ENCODE data around the gene SHANK2. TPM values are rescaled to one million over a fixed set of nuclear protein-coding genes. Genes with fewer than 3 reads are reported as not detected.

Gene SHANK2
- polyA plus RNA-seq, 4 donors = 2.2 to 15.3 (median 3.8) TPM

DNA sequence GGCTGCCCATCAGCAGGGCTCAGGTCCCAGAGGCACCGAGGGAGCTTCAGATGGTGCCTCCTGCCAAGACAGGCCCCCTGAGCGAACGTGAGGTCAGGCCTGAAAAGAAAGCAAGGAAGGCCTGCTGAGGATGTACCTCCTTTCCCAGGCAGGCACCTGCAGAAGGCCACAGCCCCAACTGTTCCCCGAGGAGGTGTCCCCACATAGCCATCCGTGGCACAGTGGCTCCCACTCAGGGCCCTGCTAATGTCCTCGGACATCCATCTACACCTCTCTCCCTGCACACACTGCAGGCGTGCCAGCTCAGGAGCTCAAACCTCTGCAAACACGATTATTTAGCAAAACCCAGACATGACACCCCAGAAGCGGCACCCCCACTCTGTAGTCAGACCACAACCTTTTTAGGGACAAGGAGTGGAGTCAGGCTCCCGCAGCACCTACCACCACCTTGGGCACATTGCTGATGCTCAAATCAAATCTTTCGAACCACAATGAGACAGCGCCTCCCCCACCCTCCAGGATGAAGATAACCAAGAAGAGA, 36.9 kb downstream of the SHANK2 start:
- no peaks in the 10 kb centered on the region for H3K27me3 ChIP-seq (ENCODE audit: control insufficient read depth in 3 of 3, insufficient read depth in 3 of 3, low read length in 3 of 3)
- 92 to 93% (median 92%) methylated on average over 12 of the region's 12 CpGs for WGBS, 3 donors
- H3K4me1 ChIP-seq (ENCODE audit: control insufficient read depth in 3 of 3, insufficient read depth in 2 of 3, low read depth in 1 of 3, low read length in 2 of 3) = peaks cover 0 to 10% (median 0%) of the 10 kb centered on the region in 3 donors
- no peak overlapping the region for H3K4me3 ChIP-seq (ENCODE audit: low read depth in 1 of 3, low read length in 3 of 3)
- FAIRE-seq = no peak
- no peak overlapping the region for H3K27ac ChIP-seq (ENCODE audit: low read depth in 1 of 3, low read length in 2 of 3)
- no peak for DNase-seq
- H3K36me3 ChIP-seq (ENCODE audit: control insufficient read depth in 3 of 3, insufficient read depth in 2 of 3, low read depth in 1 of 3, low read length in 3 of 3) = peaks cover 0 to 29% (median 0%) of the 10 kb centered on the region in 3 donors
- H3K9me3 ChIP-seq (ENCODE audit: control insufficient read depth in 2 of 2, insufficient read depth in 1 of 2, low read depth in 1 of 2, low read length in 1 of 2) = no peaks in the 10 kb centered on the region

DNA sequence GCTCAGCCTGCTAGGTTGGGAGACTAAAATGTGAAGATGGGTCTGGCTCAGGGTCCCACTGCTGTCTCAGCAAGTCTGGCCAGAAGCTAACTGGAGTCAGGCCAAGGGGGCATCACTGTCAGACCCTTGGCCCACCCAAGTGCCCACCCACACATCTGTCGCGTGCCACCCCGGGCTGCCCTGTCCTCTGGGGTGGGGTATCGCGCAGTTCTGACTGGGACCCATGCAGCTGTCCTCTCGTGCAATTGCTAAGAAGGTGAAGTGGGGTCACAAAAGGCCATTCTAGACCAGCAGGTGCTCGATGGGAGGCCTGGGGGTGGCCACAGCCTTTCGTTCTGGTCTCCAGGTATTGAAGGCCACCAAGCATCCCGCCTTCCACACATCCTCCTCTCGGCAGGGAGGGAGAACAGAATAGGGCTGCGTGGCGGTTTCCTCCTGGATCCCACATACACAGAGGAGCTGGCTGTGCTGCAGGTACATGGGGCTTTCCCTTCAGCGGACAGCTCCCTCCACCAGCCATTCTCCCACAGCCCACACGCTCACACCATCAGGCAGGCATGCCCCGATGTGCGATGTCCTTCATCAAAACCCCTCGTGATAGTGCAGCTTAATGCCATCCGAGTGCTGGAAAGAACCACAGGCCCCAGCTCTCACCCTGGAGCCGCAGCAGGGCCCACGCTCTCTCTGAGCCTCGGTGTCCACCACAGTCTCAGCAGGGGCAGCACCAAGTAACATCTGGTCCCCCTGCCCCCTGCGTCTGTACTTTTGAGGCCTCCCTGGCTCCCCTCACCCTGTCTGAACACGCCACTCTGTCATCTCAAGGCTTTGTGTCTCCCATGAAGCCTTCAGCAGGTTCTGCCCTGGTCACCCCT, 37.6 kb downstream of the SHANK2 start:
- DNase-seq (no peak), FAIRE-seq (no peak)
- Histone ChIP-seq H3K27me3 (ENCODE audit: control insufficient read depth in 3 of 3, insufficient read depth in 3 of 3, low read length in 3 of 3) (no peaks in the 10 kb centered on the region), H3K4me1 (ENCODE audit: control insufficient read depth in 3 of 3, insufficient read depth in 2 of 3, low read depth in 1 of 3, low read length in 2 of 3) (peaks cover 0 to 10% (median 0%) of the 10 kb centered on the region in 3 donors), H3K27ac (ENCODE audit: low read depth in 1 of 3, low read length in 2 of 3) (no peak overlapping the region), H3K36me3 (ENCODE audit: control insufficient read depth in 3 of 3, insufficient read depth in 2 of 3, low read depth in 1 of 3, low read length in 3 of 3) (peaks cover 0 to 33% (median 0%) of the 10 kb centered on the region in 3 donors), H3K9me3 (ENCODE audit: control insufficient read depth in 2 of 2, insufficient read depth in 1 of 2, low read depth in 1 of 2, low read length in 1 of 2) (no peaks in the 10 kb centered on the region), H3K4me3 (ENCODE audit: low read depth in 1 of 3, low read length in 3 of 3) (no peak overlapping the region)
- 88 to 93% (median 93%) methylated on average over 23 of the region's 23 CpGs for WGBS, 3 donors

GRCh38 chr11:71213696-71214552, 38.5 kb downstream of the SHANK2 start:
- no peak overlapping the region for H3K27ac ChIP-seq (ENCODE audit: low read depth in 1 of 3, low read length in 2 of 3)
- peaks cover 0 to 10% (median 0%) of the 10 kb centered on the region in 3 donors for H3K4me1 ChIP-seq (ENCODE audit: control insufficient read depth in 3 of 3, insufficient read depth in 2 of 3, low read depth in 1 of 3, low read length in 2 of 3)
- 74 to 84% (median 78%) methylated on average over 19 of the region's 19 CpGs for WGBS, 3 donors
- no peaks in the 10 kb centered on the region for H3K27me3 ChIP-seq (ENCODE audit: control insufficient read depth in 3 of 3, insufficient read depth in 3 of 3, low read length in 3 of 3)
- FAIRE-seq (no peak), DNase-seq (no peak)
- H3K4me3 ChIP-seq (ENCODE audit: low read depth in 1 of 3, low read length in 3 of 3) = no peak overlapping the region
- H3K9me3 ChIP-seq (ENCODE audit: control insufficient read depth in 2 of 2, insufficient read depth in 1 of 2, low read depth in 1 of 2, low read length in 1 of 2) = peaks cover 0 to 2% of the 10 kb centered on the region in 2 donors
- H3K36me3 ChIP-seq (ENCODE audit: control insufficient read depth in 3 of 3, insufficient read depth in 2 of 3, low read depth in 1 of 3, low read length in 3 of 3) = peaks cover 0 to 40% (median 0%) of the 10 kb centered on the region in 3 donors

DNA sequence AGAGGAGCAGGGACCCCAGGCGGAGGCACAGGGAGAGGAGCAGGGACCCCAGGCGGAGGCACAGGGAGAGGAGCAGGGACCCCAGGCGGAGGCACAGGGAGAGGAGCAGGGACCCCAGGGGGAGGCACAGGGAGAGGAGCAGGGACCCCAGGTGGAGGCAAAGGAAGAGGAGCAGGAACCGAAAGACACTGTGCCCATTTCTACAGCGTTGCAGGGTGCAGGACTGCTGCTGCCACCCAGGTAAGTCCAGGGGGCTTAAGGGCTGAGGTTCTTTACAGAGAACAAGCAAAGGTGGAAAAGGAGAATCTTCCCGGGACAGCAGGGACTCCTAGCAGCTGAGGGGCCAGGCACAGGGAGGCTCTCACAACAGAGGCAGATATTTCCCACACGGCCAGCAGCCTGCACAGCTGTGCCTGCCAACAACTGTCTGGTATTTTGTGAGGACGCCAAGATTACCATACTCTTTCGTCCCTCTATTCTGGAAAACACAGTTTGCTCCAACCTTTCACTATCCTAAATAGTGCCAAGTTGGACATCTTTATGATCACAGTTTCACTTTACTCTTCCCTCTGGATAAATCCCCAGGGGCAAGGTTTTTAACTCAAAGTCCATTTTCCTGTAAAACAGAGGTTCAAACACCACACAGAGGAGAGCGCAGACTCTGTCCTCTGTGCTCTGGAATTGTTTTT, 39.4 kb downstream of the SHANK2 start:
- DNase-seq = peak in 1 of 2 donors; percentile 25
- H3K4me3 ChIP-seq (ENCODE audit: low read depth in 1 of 3, low read length in 3 of 3) = no peak overlapping the region
- H3K27me3 ChIP-seq (ENCODE audit: control insufficient read depth in 3 of 3, insufficient read depth in 3 of 3, low read length in 3 of 3) = no peaks in the 10 kb centered on the region
- peaks cover 0 to 7% of the 10 kb centered on the region in 2 donors for H3K9me3 ChIP-seq (ENCODE audit: control insufficient read depth in 2 of 2, insufficient read depth in 1 of 2, low read depth in 1 of 2, low read length in 1 of 2)
- H3K4me1 ChIP-seq (ENCODE audit: control insufficient read depth in 3 of 3, insufficient read depth in 2 of 3, low read depth in 1 of 3, low read length in 2 of 3) = peaks cover 0 to 10% (median 0%) of the 10 kb centered on the region in 3 donors
- no peak overlapping the region for H3K27ac ChIP-seq (ENCODE audit: low read depth in 1 of 3, low read length in 2 of 3)
- FAIRE-seq = no peak
- WGBS, 3 donors = 69 to 74% (median 73%) methylated on average over 10 of the region's 10 CpGs
- H3K36me3 ChIP-seq (ENCODE audit: control insufficient read depth in 3 of 3, insufficient read depth in 2 of 3, low read depth in 1 of 3, low read length in 3 of 3) = peaks cover 0 to 39% (median 0%) of the 10 kb centered on the region in 3 donors

DNA sequence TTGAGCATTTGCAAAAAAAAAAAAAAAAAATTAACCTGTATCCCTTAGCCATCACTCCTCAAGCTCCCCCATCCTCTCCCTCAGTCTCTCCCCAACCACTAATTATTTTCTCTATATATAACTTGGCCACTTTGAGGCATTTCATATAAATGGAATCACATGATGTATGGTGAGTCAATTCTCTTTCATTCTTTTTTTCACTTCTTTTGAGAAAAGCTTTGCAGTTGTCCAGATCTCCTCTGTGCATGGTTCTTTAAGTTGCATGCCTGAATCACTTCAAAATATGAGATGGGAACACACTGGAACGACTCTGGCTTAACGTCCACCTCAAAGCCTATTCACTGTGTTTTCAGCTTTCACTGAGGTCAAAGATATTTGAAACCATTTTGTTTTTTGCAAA, 40.7 kb downstream of the SHANK2 start:
- Histone ChIP-seq H3K27ac (ENCODE audit: low read depth in 1 of 3, low read length in 2 of 3) (no peak overlapping the region), H3K4me3 (ENCODE audit: low read depth in 1 of 3, low read length in 3 of 3) (no peak overlapping the region), H3K9me3 (ENCODE audit: control insufficient read depth in 2 of 2, insufficient read depth in 1 of 2, low read depth in 1 of 2, low read length in 1 of 2) (peaks cover 0 to 7% of the 10 kb centered on the region in 2 donors), H3K36me3 (ENCODE audit: control insufficient read depth in 3 of 3, insufficient read depth in 2 of 3, low read depth in 1 of 3, low read length in 3 of 3) (peaks cover 0 to 41% (median 0%) of the 10 kb centered on the region in 3 donors), H3K27me3 (ENCODE audit: control insufficient read depth in 3 of 3, insufficient read depth in 3 of 3, low read length in 3 of 3) (no peaks in the 10 kb centered on the region), H3K4me1 (ENCODE audit: control insufficient read depth in 3 of 3, insufficient read depth in 2 of 3, low read depth in 1 of 3, low read length in 2 of 3) (peaks cover 0 to 10% (median 0%) of the 10 kb centered on the region in 3 donors)
- DNase-seq (no peak), FAIRE-seq (no peak)
- WGBS, 3 donors = 81 to 93% (median 85%) methylated on average over 2 of the region's 2 CpGs

DNA sequence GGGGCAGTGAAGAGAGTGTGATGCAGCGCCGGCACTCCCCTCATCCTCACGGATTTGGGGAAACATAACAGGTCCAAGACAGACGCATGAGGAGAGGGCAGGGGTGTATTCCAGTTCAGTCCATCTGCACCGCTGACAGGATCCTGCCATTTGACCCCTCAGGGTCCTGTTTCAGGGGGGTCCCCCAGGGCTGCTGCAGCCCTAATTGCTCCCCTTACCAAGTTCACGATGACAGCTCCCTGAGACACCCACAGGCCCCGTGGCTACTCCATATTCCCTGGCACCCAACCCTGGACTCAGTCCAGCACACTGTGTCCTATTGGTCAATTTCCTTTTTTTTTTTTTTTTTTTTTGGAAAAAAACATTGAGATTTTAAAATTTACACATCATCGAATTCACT, 41.5 kb downstream of the SHANK2 start:
- no peak overlapping the region for H3K4me3 ChIP-seq (ENCODE audit: low read depth in 1 of 3, low read length in 3 of 3)
- H3K36me3 ChIP-seq (ENCODE audit: control insufficient read depth in 3 of 3, insufficient read depth in 2 of 3, low read depth in 1 of 3, low read length in 3 of 3) = peaks cover 0 to 36% (median 0%) of the 10 kb centered on the region in 3 donors
- DNase-seq = no peak
- peaks cover 0 to 7% of the 10 kb centered on the region in 2 donors for H3K9me3 ChIP-seq (ENCODE audit: control insufficient read depth in 2 of 2, insufficient read depth in 1 of 2, low read depth in 1 of 2, low read length in 1 of 2)
- FAIRE-seq = no peak
- peaks cover 0 to 10% (median 0%) of the 10 kb centered on the region in 3 donors for H3K4me1 ChIP-seq (ENCODE audit: control insufficient read depth in 3 of 3, insufficient read depth in 2 of 3, low read depth in 1 of 3, low read length in 2 of 3)
- no peak overlapping the region for H3K27ac ChIP-seq (ENCODE audit: low read depth in 1 of 3, low read length in 2 of 3)
- no peaks in the 10 kb centered on the region for H3K27me3 ChIP-seq (ENCODE audit: control insufficient read depth in 3 of 3, insufficient read depth in 3 of 3, low read length in 3 of 3)
- 80 to 90% (median 80%) methylated on average over 8 of the region's 8 CpGs for WGBS, 3 donors

- Histone ChIP-seq H3K27ac (ENCODE audit: low read depth in 1 of 3, low read length in 2 of 3) (no peak overlapping the region), H3K4me3 (ENCODE audit: low read depth in 1 of 3, low read length in 3 of 3) (no peak overlapping the region), H3K4me1 (ENCODE audit: control insufficient read depth in 3 of 3, insufficient read depth in 2 of 3, low read depth in 1 of 3, low read length in 2 of 3) (peaks cover 0 to 10% (median 0%) of the 10 kb centered on the region in 3 donors), H3K9me3 (ENCODE audit: control insufficient read depth in 2 of 2, insufficient read depth in 1 of 2, low read depth in 1 of 2, low read length in 1 of 2) (peaks cover 0 to 7% of the 10 kb centered on the region in 2 donors), H3K36me3 (ENCODE audit: control insufficient read depth in 3 of 3, insufficient read depth in 2 of 3, low read depth in 1 of 3, low read length in 3 of 3) (peaks cover 0 to 34% (median 0%) of the 10 kb centered on the region in 3 donors), H3K27me3 (ENCODE audit: control insufficient read depth in 3 of 3, insufficient read depth in 3 of 3, low read length in 3 of 3) (no peaks in the 10 kb centered on the region)
- WGBS, 3 donors = 86 to 89% (median 86%) methylated on average over 10 of the region's 10 CpGs
- DNase-seq (no peak), FAIRE-seq (no peak)
Measured at GRCh38 chr11:71209656-71210055, 42.7 kb downstream of the SHANK2 start.
